ENCODE results near the gene GLIS1.

Gene GLIS1

DNA sequence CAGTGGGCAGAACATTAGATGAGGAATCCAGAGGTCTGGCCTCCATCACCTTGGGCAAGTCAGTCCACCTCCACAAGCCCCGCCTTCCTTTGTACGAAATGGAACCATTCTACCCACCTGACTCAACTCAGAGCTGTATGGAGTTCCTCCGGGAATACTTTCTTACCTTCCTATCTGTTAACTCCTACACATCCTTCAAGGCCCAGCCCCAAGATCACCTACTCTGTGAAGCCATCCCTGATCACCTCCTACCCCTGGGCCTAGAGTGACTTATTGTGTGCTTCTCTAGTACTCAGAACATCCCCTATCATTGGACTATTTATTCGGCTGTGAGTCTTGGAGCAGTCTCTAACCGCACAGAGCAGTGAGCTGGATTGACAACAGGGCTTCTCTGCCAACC lies 66.7 kb downstream of the GLIS1 start:
- DNase-seq: no peak

DNA sequence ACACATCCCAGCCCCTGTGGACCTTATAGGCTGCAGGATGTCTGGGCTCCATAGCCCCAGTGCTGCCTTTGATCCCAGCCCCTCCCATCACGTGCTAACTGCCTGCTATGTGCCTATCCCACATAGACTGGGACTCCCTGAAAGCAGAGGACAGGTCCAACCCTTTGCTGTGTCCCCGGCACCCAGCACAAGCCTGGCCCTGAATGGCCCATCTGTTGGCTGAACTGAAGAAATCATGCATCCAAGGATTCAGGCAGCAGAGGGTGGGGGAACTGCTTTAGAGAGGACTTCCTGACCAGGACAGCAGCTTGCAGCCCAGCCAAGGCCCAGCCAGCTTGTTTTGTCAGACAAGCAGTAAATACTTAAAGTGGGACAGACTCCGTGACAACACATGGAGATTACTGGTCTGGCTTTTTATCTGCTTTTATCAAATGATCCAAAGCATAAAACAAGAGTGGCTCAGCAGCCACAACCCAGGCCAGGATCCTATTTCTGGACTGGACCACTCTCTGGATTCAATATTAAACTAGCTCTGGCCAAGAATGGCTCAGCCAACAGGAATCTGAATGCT lies 69.3 kb downstream of the GLIS1 start:
- DNase-seq: no peak

DNA sequence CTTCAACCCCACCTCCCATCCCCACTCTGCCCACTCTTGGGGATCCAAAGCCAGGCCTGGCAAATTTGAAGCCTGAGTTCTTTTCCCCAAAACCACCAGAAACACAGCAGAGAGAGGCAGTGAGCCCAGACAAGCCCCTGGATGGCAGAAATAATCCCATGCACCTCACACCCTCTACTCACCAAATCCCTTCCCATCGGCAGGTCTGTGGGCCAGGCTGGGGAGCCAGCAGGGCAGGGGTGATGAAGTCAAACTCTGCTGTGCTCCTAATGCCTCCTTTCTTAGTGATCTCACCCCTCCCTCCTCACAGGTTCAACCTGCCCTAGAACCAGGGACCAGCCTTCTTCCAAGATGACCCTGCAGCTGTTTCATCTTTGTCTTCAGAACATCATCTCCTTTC lies 72.4 kb downstream of the GLIS1 start:
- no peak for DNase-seq

DNA sequence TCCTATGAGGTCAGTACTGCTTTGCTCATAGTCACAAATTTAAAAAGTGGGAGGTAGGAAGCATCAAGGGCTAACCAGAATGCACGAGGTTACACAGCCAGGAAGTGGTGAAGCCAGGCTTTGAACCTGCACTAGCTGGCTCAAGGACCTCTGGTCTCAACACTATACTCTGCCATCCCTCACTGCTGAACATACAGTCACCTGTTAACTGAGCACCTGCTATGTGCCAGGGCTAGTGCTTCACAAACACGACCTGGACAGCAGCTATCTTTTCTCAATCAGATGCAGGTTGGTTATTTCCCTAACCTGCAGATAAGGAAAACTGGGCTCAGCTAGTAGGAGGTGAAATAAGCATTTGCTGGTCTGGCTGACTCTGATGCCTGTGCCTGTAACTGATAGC lies 73.0 kb downstream of the GLIS1 start:
- DNase-seq: no peak

DNA sequence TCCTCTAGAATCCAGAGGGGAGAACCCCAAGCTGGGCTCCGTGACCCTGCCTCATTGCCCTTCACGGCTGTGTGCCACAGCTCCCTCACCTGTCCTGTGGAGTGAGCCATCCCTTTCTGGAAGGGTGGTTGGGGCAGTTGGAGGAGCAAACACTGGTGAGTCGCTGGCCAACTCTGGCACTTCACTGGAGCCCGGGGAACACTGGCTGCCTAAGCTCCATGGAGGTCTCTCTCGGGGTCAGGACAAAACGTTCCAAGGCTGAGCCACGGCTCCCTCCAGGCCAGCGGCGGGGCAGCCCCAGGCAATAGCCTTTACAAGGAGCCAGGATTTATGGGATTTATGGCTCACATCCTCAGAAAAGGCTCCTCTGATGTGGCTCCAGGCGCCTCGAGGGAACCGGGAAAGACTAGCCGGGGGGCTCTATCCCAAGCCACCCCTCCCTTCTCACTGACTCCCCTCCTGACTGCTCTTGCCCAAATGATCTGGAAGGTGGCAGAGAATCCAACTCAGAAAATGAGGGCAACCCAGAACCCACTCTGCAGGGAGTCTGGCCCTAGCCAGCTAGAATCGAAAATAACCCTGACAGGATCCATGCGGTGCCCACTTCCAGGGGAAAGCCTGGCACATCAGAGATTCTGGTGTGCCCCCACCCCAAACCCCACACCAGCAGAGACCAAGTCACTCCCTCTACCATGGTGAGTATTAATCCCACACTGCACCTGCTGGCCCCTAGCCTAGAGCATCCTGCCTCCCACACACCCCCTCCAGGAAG lies 75.2 kb downstream of the GLIS1 start:
- DNase-seq: no peak

DNA sequence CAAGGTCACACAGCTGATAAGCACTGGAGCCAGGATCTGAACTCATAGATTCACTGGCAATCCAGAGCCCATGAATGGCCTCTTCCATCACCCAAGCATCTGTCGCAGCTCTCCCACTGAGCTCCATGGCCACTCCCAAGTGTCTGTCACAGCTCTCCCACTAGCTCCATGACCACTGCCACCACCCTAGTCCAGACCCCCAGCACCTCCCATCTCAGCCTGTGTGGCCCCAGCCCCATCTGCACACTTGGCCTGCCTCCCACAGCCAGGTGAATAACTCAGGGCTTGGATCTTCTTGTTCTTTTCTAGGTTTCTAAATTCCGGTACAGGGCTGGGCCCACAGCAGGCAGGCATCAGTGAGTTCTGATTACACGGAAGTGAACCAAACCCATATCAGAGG lies 76.0 kb downstream of the GLIS1 start:
- DNase-seq: no peak

DNA sequence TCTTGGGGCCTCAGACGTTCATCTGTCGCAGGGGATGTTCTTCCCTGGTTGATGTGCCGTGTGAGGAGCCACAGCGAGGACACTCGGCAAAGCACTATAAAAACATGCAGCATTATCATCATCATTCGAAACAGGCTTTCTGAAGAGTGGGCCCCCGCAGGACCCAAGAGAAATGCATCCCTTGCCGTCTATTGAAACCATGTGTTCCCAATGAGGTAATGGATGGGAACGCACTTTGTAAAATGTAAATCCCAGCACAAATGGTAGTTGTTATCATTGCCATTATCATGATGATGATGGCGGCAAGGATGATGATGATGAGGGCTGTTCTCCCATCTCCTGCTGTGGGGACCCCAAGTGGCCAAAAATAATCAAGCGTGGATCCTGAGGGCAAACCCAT lies 76.8 kb downstream of the GLIS1 start:
- no peak for DNase-seq

DNA sequence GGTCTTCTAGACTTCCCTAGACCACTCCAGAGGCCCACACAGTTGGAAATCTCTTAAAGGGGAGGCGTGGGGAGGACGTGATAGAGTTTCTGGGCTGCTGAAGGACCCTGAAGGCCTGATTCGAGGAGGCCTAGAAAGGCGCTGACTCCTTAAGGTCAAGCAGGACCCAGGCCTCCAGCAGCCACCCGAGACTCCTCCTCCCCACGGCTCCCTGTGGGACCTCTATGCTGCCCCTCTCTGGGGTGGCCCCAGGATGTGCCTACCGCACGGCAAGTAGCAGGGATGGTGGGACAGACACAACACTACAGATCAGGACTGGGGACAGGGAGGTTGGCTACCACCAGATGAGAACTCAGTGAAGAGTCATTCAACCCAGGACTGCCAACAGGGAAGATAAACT lies 77.5 kb downstream of the GLIS1 start:
- no peak for DNase-seq

DNA sequence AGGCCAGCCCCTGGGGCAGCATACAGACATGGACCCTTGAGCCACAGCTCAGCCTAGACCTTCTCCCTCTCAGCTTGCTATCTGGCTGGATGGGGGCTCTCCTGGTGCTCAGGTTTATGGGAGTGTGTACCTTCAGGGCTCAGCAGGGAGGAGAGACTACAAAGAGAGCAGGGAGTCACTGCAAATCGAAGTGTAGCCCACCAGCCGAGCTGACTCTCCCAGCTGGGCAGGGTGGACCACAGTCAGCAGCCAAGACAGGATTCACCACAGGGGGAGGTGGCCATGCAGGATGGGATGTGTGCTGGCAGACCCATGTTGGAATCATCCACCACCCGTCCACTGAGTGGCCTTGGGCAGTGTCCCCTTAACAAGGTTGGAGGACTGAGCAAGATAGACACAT lies 78.3 kb downstream of the GLIS1 start:
- DNase-seq: no peak

DNA sequence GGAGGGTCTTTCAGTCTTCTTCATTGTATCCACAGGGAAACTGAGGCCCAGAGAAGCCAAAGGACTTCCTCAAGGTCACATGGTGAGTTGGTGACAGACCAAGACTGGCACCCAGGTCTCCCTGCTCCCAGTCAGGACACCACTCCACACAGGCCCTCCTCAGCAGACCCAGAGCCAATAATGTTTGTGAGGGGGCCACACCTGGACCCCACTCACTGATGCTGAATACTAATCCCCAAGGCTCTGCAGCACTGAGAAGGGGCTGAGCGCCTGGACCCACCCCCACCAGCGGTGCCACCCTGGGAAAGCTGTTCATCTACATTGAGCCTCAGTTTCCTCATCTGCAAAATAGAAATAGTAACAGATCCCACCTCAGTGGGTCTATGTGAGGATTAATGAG lies 79.5 kb downstream of the GLIS1 start:
- DNase-seq: no peak

DNA sequence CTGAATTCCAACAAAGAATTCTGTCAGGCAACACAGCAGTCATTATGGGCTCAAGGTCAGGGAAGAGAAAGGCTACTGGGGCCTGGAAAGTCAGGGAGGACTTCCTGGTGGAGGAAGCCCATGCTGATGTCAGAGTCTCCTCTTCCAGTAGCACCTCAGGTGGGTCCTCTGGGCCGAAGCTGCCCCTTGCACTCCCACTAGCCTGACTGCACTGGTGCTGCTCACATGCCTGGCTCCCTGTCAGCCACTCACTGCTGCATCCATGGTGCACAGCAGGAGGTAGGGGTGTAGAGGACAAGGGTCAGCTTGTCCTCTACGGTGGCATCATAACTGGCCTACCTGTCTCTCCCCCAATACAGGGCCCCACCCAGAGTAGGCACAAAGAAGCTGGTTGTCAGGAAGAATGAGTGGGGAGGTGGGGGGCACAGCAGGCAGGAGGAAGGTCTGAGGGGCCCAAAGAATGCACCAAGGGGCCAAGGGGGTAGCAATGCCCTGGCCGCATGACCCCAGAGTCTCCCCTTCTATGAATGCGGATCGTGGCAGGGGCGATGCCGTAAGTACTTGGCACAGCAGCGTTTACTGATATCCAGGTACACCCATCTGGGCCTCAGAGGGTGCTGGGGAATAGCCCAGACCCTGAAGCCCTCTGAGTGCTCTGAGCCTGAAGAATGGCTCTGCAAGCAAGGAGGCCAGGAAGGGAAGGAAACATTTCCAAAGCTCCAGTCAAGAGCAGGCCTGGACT lies 80.3 kb downstream of the GLIS1 start:
- DNase-seq: no peak

DNA sequence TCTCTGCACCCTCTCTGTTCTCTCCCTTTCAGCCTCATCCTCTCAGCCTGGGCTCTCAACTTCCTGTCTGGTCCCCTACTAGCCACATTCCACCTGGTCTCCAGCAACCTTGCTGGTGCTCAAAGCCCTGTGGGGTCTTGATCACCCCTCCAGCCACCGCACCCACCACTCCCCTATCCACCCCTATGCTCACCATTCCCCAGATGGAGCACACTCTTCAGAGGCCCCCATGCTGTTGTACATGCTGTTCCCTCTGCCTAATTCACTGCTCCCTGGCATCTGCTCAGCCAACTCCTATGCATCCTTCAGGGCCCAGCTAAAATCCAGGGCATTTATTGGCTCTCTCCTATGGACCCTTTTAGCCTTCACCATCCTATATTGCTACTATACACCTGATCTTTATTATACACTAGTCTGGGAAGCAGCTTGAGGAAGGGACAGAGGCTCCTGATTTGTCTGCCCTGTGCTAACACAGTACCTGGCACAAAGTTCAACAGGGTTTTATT lies 81.0 kb downstream of the GLIS1 start:
- DNase-seq: no peak

DNA sequence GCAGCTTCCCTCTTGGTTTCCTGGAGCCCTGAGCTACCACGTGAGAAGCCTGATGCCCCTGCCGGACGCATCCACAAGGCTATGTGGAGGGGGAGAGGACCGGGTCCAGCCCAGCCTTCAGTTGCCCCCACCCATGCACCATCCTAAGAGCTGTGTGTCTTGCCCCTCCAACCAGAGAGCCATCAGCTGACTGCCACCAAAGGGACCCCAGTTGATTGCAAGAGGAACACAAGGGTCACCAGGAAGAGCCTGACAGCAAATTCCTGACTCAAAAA lies 81.5 kb downstream of the GLIS1 start:
- no peak for DNase-seq

DNA sequence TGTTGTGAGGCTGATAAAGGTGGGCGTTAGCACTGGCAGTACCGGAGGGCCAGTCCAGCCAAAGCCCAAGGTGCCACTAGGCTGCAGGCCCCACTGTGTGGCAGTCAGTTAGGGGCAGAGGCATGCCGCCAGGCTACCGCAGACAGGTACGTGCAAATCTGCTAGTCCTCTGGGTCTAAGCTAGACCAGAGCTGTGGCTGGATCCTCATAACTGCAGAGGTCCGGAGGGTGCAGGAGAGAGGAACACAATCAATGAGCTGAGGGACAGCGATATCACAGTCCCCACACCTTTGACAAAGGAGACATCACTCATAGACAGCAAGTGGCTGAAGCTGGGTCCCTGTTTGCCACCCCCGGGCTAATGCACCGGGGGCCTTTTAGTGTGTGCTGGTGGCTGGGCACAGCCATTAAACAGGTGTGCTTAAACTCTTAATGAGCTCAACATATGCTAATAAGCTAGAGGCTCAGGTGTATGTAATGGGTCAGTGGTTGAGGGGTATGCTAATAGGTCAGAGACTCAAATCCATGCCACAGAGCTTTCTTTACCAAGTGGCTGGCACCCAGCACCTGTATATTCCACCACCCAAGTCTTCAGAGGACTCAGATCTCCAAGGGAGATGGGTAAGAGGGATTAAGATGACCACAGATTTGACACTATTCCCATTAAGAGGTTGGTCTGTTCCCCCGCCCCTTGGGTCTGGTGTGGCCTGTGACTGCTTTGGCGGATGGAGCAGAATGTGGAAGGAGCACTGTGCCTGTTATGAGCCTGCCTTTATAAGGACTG lies 82.0 kb downstream of the GLIS1 start:
- DNase-seq: no peak

DNA sequence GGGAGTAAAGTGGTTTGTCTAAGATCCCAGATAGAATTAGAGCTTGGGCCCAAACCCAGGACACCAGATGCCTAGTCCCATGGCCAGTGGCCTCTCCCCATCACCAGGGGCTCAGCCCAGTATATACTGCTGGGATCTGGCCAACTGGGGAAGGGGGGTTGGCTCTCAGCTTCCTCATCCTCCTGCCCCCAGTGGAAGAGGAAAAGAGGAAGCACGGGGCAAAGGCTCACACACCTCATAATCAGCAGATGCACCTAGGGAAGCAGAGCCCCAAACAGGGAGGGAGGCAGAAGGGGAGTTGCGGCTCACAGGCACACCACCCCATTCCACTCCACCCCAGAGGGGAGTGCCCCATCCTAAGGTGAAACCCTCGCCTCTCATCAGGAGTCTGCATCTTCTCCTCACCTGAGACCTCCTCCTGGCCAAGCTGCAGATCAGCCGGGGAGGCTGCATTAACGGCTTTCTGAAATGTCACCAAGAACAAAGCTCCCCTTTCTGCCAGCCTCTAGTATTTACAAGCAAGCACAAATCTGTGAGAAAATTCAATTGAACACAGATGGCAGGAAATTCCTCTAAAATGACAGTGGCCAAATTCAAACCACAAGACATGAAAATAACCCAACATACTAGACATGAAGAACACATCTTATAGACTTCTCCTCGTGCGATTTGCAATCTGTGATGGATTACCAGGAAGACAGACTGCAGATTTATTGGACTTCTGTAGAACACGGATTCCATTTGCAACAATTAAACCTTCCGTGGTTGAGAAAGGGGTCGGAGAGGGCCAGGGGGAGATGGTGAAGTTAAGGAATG lies 82.8 kb downstream of the GLIS1 start:
- no peak for DNase-seq

DNA sequence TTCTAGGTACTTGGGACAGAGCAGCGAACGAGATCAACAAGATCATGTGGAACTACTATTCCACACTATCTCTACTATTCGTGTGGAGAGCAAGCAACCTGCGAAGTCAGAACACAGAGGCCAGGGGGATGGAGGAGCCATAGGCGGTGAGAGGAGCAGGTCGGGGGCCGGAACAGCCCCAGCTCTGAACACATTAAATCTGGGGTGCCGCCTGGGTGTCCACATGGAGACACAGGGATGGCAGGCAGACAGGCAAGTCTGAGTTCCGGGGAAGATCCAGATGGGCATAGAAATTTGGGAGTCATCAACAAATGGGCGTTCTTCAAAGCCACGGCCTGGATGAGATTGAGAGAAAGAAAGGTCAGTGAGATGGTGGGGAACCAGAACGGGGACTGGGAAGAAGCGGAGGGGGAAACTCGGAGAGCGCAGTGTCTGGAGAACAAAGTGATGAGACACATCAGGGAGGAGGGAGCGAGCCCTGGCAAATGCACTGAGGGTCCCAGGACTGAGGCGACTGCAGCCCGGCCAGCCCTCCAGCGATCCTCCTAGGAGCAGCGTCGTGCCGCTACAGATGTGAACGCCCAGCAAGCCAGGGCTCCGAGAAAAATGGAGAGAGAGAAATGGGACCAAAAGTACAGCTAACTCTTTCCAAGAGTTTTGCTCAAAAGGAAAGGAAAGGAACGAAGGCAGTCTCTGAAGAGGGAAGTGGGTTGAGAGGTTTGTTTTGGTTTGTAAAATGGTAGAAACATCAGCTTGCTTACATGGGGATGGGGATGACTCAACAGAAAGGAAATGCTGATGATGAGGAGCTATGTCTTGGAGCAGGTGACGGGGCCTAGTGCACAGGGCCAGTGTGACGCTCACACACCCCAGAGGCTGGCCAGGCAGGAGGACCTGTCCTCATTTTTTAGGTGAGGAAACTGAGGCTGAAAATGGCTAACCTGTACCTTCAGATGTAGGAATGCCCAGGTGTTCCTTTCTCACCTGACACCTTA lies 84.5 kb downstream of the GLIS1 start:
- DNase-seq: no peak

DNA sequence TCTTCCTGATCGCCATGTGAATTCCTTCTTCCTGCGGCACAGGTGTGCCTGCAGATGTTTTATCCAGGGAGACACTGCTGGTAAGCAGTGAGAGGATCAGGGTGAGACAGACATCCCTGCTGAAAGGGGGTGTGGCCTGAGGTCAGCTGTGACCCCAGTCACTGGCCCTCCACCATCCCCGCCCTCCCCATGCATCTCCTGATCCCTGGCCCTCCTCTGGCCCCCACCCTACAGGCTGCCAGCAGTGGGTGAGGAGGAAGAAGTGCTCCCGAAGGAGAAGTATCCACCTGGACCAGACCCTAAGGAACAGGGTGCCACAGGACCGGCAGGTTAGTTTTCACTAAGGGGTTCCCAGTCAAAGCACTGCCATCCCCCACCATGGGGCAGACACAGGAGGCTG lies 85.3 kb downstream of the GLIS1 start:
- no peak for DNase-seq

DNA sequence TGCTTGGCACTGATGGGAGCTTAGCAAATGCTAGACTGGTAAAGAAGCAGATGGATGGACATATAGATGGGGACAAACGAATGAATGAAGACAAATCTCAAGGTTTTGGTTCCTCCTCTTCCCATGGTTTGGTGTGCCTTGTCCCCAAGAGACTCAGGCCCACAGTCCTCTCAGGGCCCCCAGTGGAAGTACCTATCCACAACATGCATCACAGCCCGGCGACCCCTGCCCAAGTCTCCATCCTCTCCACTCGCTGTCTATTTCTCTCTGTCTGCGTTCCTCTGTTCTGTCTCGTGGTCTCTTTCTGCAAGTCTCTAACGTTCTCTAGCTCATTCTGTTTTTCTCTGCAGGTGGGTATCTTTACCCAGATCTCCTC lies 85.8 kb downstream of the GLIS1 start:
- no peak for DNase-seq

DNA sequence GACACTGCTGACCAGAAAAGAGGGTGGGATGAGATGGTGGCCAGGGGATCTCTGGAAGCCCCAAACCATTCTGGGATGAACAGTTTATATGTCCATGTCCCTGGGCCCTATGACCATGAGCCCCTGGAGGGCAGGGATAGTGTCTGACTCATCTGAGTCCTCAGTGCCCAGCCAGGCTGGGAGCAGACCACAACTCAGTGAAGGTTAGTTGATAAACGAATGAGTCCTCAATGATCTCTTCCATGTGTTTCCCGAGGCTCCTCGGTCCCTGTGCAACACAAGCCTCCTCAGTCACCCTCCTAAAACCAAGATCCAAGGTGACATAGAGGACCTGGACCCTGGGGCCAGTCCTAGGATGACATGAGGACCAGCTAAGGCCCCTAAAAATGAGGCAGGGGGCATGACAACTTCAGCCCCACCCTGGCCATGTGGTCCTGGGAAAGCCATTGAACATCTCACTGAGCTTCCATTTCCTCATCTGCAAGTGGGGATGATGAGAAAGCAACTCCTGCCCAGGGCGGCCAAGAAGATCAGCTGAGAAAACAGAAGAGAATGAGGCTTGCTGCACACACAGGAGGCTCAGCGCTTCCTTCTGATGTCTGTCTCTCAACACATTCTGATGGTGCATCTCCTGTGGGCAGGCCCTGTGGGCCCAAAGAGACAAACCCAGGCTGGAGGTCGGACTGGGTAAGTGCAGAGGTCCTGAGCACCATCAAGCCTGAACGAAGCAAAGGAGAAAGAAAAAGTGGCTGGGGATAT lies 86.3 kb downstream of the GLIS1 start:
- DNase-seq: no peak

DNA sequence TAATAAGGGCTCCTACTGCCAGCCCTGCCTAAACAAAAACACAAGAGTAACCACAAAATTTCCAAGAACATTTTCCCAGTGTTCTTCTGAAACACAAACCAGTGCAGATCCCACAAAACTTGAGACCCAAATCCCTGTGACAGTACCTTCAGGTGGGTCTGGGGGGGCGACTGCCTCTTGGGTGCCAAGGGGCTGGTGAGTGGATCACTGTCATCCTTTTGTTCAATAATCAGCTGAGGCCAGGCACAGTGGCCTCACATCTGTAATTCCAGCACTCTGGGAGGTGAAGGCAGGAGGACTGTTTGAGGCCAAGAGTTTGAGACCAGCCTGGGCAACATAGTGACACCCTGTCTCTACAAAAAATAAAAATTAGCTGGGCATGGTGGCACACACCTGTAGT lies 87.6 kb downstream of the GLIS1 start:
- no peak for DNase-seq

DNA sequence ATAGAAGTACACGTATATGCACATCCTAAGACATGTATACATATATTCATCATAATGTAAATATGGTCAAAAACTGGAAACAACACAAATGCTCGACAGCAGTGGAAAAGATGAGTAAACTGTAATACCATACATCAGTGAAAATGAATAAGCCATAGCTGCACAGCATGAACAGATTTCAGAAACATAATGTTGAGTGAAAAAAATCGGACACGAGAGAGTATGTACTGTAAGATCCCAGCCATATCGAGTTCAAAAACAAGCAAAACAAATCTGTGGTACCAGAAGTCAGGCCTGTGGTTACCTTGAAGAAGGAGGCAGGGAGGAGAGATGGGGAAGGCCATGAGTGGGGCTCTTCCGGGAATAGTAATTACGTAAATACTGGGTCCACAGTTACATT lies 90.4 kb downstream of the GLIS1 start:
- DNase-seq: no peak

All from activated CD4-positive, alpha-beta T cell treated with anti-CD3 and anti-CD28 coated beads, Interleukin-2, amount 50 U/mL, for 16 hours (primary cell).